Neural progenitor cell (in vitro differentiated cells): ENCODE results near the gene LRRC4B.

Source experiments
- EZH2 ChIP-seq: fragments of 200-600 bp; sonication (generic); IDR thresholded peaks from 2 replicates; pipeline ENCODE4 v1.6.1; 2017; ENCODE audit warnings: antibody characterized with exemption, mild to moderate bottlenecking, moderate library complexity
- EZH2phosphoT487 ChIP-seq: fragments of 200-600 bp; sonication (generic); IDR thresholded peaks from 2 replicates; pipeline ENCODE4 v1.6.1; 2017; ENCODE audit warnings: antibody characterized with exemption
- TF ChIP-seq, protein P1 (sequence below): fragments of 200-600 bp; sonication (generic); IDR thresholded peaks from 2 replicates; pipeline ENCODE4 v1.5.1; 2017; ENCODE audit warnings: antibody characterized with exemption, mild to moderate bottlenecking

DNA sequence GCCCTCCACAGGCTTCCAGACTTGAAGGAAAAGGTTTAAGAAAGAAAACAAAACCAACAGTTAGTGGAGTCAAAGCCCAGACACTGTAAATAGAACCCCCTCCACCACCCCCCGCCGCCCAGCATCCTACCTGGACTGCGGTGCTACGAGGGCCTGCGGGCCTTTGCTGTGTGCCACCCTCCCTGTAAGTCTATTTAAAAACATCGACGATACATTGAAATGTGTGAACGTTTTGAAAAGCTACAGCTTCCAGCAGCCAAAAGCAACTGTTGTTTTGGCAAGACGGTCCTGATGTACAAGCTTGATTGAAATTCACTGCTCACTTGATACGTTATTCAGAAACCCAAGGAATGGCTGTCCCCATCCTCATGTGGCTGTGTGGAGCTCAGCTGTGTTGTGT, 85.3 kb downstream of the LRRC4B start:
- TF ChIP-seq, protein P1, sequence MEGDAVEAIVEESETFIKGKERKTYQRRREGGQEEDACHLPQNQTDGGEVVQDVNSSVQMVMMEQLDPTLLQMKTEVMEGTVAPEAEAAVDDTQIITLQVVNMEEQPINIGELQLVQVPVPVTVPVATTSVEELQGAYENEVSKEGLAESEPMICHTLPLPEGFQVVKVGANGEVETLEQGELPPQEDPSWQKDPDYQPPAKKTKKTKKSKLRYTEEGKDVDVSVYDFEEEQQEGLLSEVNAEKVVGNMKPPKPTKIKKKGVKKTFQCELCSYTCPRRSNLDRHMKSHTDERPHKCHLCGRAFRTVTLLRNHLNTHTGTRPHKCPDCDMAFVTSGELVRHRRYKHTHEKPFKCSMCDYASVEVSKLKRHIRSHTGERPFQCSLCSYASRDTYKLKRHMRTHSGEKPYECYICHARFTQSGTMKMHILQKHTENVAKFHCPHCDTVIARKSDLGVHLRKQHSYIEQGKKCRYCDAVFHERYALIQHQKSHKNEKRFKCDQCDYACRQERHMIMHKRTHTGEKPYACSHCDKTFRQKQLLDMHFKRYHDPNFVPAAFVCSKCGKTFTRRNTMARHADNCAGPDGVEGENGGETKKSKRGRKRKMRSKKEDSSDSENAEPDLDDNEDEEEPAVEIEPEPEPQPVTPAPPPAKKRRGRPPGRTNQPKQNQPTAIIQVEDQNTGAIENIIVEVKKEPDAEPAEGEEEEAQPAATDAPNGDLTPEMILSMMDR: no peak
- TF ChIP-seq EZH2 (no peak), EZH2phosphoT487 (no peak)
